ENCODE results near the gene ISLR. TPM values are rescaled to one million over a fixed set of nuclear protein-coding genes. Genes with fewer than 3 reads are reported as not detected.

Gene ISLR
- total RNA-seq, 1 experiment from 2014 or later, result 0.34 TPM

GRCh38 chr15:74211656-74212055, 38.1 kb downstream of the ISLR start:
- DNase-seq (ENCODE audit: low read depth), result no peak

GRCh38 chr15:74212494-74212893, 39.0 kb downstream of the ISLR start:
- DNase-seq (ENCODE audit: low read depth), result no peak

GRCh38 chr15:74213858-74214284, 40.4 kb downstream of the ISLR start:
- no peak for DNase-seq (ENCODE audit: low read depth)

- DNase-seq (ENCODE audit: low read depth), result no peak
Observed at GRCh38 chr15:74214324-74215021, 41.0 kb downstream of the ISLR start.

GRCh38 chr15:74215958-74216357, 42.4 kb downstream of the ISLR start:
- no peak for DNase-seq (ENCODE audit: low read depth)

GRCh38 chr15:74216949-74217348, 43.4 kb downstream of the ISLR start:
- DNase-seq (ENCODE audit: low read depth), result no peak

GRCh38 chr15:74217907-74218885, 44.7 kb downstream of the ISLR start:
- DNase-seq (ENCODE audit: low read depth), result no peak

- no peak for DNase-seq (ENCODE audit: low read depth)
Observed at GRCh38 chr15:74220475-74221248, 47.2 kb downstream of the ISLR start.

GRCh38 chr15:74221399-74222239, 48.1 kb downstream of the ISLR start:
- no peak for DNase-seq (ENCODE audit: low read depth)

- no peak for DNase-seq (ENCODE audit: low read depth)
Observed at GRCh38 chr15:74222240-74223119, 49.0 kb downstream of the ISLR start.

- no peak for DNase-seq (ENCODE audit: low read depth)
Observed at GRCh38 chr15:74225928-74226327, 52.4 kb downstream of the ISLR start.

Other genes with a start within 250 kb of the ISLR start
- 503 and 596 TPM in 2 replicates for gene LOXL1, start 247.2 kb upstream of the ISLR start, total RNA-seq (2014; rRNA removed)
- 28.1 and 29.9 TPM in 2 replicates for gene STOML1, start 181.4 kb upstream of the ISLR start, total RNA-seq (2014; rRNA removed)
- gene PML, start 179.0 kb upstream of the ISLR start, total RNA-seq (2014; rRNA removed), result 67.5 and 78.6 TPM in 2 replicates
- not detected in 2 replicates for gene GOLGA6A, start 91.2 kb upstream of the ISLR start, total RNA-seq (2014; rRNA removed)
- gene ISLR2, start 43.1 kb upstream of the ISLR start, total RNA-seq (2014; rRNA removed), result not detected in 2 replicates
- 0.06 TPM in 1 of 2 replicates, not detected in the other for gene STRA6, start 29.1 kb downstream of the ISLR start, total RNA-seq (2014; rRNA removed)
- not detected in 2 replicates for gene CCDC33, start 62.6 kb downstream of the ISLR start, total RNA-seq (2014; rRNA removed)
- gene CYP11A1, start 193.9 kb downstream of the ISLR start, total RNA-seq (2014; rRNA removed), result not detected in 2 replicates

Measured in LHCN-M2 (cell line).